GM13977 (cell line): ENCODE data around the gene SLC5A3.

Experiments used
- DNase-seq: peaks from one replicate; pipeline ENCODE4 v3.0.0; 2012; ENCODE audit warnings: low spot score
- CTCF ChIP-seq: IDR thresholded peaks from 2 replicates; pipeline ENCODE4 v1.5.1; 2012; ENCODE audit warnings: mild to moderate bottlenecking, control low read depth; ENCODE audit not compliant: insufficient read depth; ENCODE audit errors: extremely low read depth, missing control alignments
- in situ Hi-C: fragments of 300-500 bp; cut with MboI; formaldehyde crosslinking; loops from one replicate; pipeline ENCODE4 v1.12.0; 2022; ENCODE audit warnings: low sequenced_read_pairs, low pct_unique_long_range_greater_than_20kb, mixed read lengths, inconsistent platforms; ENCODE audit not compliant: unreplicated experiment

The SLC5A3 gene

GRCh38 chr21:34071683-34072082 lies 1.7 kb upstream of the SLC5A3 start:
- no peak for TF ChIP-seq CTCF
- in situ Hi-C loops, result no loop called here

GRCh38 chr21:34072145-34073031 lies 990 bp upstream of the SLC5A3 start:
- TF ChIP-seq CTCF, result no peak
- no peak for DNase-seq
- in situ Hi-C loops, result no loop called here

More at GRCh38 chr21:34071683-34072082, 1.7 kb upstream of the SLC5A3 start:
- no peak for DNase-seq

GRCh38 chr21:34073749-34074282 lies 438 bp downstream of the SLC5A3 start:
- TF ChIP-seq CTCF, result no peak
- peak; percentile 52 for DNase-seq
- in situ Hi-C loops, result no loop called here

GRCh38 chr21:34074283-34075090 lies 1.1 kb downstream of the SLC5A3 start:
- no peak for DNase-seq
- TF ChIP-seq CTCF, result no peak
- in situ Hi-C loops, result no loop called here

GRCh38 chr21:34075091-34075425 lies 1.7 kb downstream of the SLC5A3 start:
- in situ Hi-C loops, result no loop called here
- DNase-seq, result no peak

More at GRCh38 chr21:34075091-34075425, 1.7 kb downstream of the SLC5A3 start:
- TF ChIP-seq CTCF, result no peak
